ENCODE measurements around the gene MAEA. TPM values are rescaled to one million over a fixed set of nuclear protein-coding genes. Genes with fewer than 3 reads are reported as not detected.

The MAEA gene
- total and polyA plus RNA-seq, 9 of the 15 experiments (the other 6 are each of a cell fraction or from before 2014, with no cell fraction given) = 2.1 to 86.5 (median 45.0) TPM

- TF ChIP-seq GMEB1 (CRISPR knock-in tag; IDR thresholded peaks at IDR 0.05) (no peak), ERF (CRISPR knock-in tag; IDR thresholded peaks at IDR 0.05) (peak; percentile 50; the same call in 1 of the 2 replicates), ZNF263 (CRISPR knock-in tag; IDR thresholded peaks at IDR 0.05; ENCODE audit: borderline replicate concordance) (0 out of 2 replicates have a peak, but pooled peaks have one; percentile 40), FOXK1 (CRISPR knock-in tag; IDR thresholded peaks at IDR 0.05; ENCODE audit: borderline replicate concordance) (0 out of 2 replicates have a peak, but pooled peaks have one; percentile 49), ETV6 (IDR thresholded peaks at IDR 0.05; ENCODE audit: borderline replicate concordance in 1 of 2, low read depth in 2 of 2, low read length in 1 of 2) (no peak), ETV6 (CRISPR knock-in tag; IDR thresholded peaks at IDR 0.05; ENCODE audit: borderline replicate concordance) (0 out of 2 replicates have a peak, but pooled peaks have one; percentile 76), ZNF134 (CRISPR knock-in tag; conservative IDR thresholded peaks at IDR 0.05) (0 out of 2 replicates have a peak, but pooled peaks have one; percentile 19), GTF2A2 (tag; IDR thresholded peaks at IDR 0.05) (0 out of 2 replicates have a peak, but pooled peaks have one; percentile 49), WHSC1 (IDR thresholded peaks at IDR 0.05; ENCODE audit: low read length) (no peak), NCOA6 (IDR thresholded peaks at IDR 0.05) (peak; percentile 80; the same call in 1 of the 2 replicates), NR4A1 (CRISPR knock-in tag; IDR thresholded peaks at IDR 0.05) (no peak), NR4A1 (tag; IDR thresholded peaks at IDR 0.05) (no peak), KLF13 (tag; IDR thresholded peaks at IDR 0.05; ENCODE audit: borderline replicate concordance, low read depth) (peak; percentile 39; the same call in 1 of the 2 replicates), BCL6 (CRISPR knock-in tag; IDR thresholded peaks at IDR 0.05) (no peak), NR1H2 (CRISPR knock-in tag; IDR thresholded peaks at IDR 0.05) (peak; percentile 22; the same call in 1 of the 2 replicates), NFIC (IDR thresholded peaks at IDR 0.05) (peak; percentile 65), PCBP1 (IDR thresholded peaks at IDR 0.05; ENCODE audit: low read depth, low read length, poor library complexity, severe bottlenecking) (peak; percentile 30), ZBTB7A (IDR thresholded peaks at IDR 0.05; ENCODE audit: borderline replicate concordance, control insufficient read depth, low read depth, low read length) (peak; percentile 69; the same call in 1 of the 2 replicates), FOSL1 (tag; conservative IDR thresholded peaks at IDR 0.05) (0 out of 2 replicates have a peak, but pooled peaks have one; percentile 15), HCFC1 (IDR thresholded peaks at IDR 0.05; ENCODE audit: low read depth, low read length) (no peak), CEBPG (CRISPR knock-in tag; IDR thresholded peaks at IDR 0.05) (no peak), CEBPG (tag; conservative IDR thresholded peaks at IDR 0.05 in 1 of 2, IDR thresholded peaks at IDR 0.05 in 1 of 2) (0 out of 4 replicates have a peak, but pooled peaks of 1 of the 2 experiments have one; percentile 22), HMG20B (CRISPR knock-in tag; IDR thresholded peaks at IDR 0.05) (no peak), RHOXF2B (CRISPR knock-in tag; conservative IDR thresholded peaks at IDR 0.05) (no peak), TBP (optimal IDR thresholded peaks at IDR 0.05; ENCODE audit: low read depth, low read length) (peak; percentile 24), GABPB1 (CRISPR knock-in tag; IDR thresholded peaks at IDR 0.05) (0 out of 2 replicates have a peak, but pooled peaks have one; percentile 25), PHF21A (IDR thresholded peaks at IDR 0.05; ENCODE audit: borderline replicate concordance, low read depth) (no peak), ZNF511 (CRISPR knock-in tag; IDR thresholded peaks at IDR 0.05) (0 out of 2 replicates have a peak, but pooled peaks have one; percentile 55)
Observed at GRCh38 chr4:1345903-1346780, 56.5 kb downstream of the MAEA start (continued).
